Stimulated activated CD4-positive, alpha-beta T cell treated with anti-CD3 and anti-CD28 coated beads, TNF-alpha, amount 100 ng/mL, for 1 hour (primary cell): ENCODE measurements around the gene PTPRT.

Source experiments
- DNase-seq, 3 donors: peaks; one replicate each; pipeline ENCODE4 v3.0.0-alpha.2; 2020; ENCODE audit warnings: low read depth in 3 of 3, low spot score in 1 of 3

The PTPRT gene

DNA sequence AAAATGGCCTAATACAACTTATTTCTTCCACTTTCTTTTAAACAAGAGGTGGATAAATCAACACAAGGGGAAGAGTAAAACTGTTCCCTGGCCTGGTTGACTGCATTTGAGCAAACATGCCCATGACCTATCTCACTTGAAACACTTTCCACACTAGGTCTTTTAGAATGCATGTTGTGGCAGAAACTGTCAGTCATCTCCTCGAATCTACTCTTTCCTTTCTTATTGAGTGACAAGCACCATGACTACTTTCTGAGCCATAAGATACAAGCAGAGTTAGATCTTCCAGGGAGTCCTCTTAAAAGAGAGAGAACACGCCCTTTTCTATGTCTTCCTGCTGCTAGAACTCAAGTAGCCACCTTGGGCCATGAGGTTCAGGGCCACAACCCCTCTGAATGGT is 66.5 kb downstream of the PTPRT start:
- no peak for DNase-seq

DNA sequence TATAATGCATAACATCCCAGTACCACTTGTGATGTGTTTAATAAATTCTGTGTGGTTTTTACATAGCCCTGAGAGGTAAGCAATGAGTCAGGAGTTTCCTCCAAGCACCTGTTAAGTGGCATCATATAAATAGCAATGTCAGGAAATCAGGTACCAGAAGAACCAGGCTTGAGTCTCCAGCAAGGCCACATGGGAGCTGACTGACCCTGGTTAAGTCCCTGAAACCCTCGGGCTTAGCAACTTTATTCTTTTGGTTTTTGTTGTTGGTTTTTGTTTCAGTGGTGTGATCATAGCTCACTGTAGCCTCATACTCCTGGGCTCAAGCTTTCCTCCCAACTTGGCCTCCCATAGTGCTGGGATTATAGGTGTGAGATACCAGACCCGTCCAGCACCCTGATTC is 70.0 kb downstream of the PTPRT start:
- no peak for DNase-seq

DNA sequence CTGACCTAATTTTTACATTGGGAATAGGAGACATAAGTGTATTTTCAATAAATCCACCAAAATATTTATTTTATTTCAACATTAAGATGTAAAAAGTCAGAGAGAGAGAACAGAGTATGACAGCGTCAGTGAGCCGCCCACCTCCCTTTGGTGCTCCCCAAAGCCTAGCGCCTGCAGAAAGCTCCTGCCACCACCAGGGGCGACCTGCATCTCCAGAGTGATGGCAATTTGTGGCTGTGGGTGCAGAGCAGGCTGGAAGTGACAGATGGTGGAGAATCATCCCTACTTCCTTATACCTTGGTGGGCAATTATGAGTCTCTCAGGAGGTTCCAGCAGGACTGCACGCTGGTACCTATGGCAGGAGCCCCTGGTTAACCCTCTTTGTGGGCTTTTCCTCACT is 87.3 kb downstream of the PTPRT start:
- no peak for DNase-seq

DNA sequence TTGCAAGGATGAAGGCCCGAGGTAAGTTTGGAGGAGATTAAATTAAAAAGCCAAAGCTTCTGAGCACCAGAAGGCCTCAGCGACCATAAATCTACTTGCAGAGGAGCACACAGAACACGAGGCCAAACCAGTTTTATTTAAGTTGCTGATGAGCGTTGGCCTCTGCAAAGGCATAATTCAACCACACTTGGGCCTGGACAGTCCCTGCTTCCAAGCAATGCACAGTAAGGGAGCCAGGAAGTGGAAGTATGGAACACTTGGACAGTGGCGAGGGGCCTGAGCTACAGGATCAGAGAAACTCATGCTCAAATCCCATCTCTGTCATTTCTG is 92.8 kb downstream of the PTPRT start:
- no peak for DNase-seq

DNA sequence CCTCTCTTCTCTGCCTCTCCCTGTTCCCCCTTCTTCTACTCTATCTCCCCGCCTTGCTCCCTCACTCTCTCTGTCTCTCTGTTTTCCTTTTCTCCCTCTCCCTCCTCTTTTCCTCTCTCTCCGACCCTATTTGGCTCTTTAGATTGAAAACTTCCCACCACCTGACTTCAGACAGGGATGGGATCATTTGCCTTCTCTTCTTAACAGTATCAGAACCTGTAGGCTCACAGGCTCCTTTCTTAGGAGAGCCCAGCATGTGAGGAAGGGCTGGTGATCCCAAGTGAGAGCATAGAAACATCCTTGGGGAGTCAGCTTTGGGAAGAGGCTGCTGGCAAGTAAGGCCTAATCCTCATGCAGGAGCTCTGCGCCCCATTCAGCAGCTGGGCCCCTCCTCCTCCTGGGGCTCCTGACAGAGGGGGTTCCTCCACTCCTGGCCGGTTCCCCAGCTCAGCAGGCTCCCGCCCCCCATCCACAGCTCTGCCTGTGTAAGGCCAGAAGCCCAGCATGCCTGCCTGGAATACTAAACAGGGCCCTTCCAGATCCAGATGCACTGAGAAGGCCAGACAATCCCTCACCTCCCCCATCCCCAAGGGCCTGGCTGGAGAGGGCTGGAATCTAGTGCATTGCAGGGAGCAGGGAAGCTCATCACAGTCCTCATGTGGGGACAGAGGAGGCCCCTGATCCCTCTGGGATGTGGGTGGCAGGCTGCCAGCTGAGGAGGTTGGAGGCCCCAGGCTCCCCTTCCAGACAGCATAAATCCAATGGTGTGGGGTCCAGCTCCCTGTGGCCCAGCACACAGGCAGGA is 93.4 kb downstream of the PTPRT start:
- DNase-seq = no peak

DNA sequence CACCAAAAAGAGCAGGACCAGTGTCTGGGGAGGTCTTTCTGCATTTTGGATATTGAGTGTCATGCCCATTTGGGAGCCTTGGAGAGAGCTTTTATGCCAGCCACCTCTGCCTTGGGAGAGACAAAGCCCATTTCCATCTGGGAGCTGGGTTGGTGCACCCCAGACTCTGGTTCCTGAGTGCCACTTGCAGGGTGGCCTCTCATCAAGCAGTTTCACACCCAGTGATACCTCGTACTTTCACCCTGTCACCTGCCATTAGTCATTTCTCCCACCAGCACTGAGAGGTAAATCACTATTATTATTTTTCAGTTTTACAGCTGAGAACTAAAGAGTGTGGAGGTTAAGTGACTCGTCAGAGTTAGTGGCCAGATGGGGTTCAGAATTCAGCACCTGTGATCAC is 94.7 kb downstream of the PTPRT start:
- DNase-seq = no peak

DNA sequence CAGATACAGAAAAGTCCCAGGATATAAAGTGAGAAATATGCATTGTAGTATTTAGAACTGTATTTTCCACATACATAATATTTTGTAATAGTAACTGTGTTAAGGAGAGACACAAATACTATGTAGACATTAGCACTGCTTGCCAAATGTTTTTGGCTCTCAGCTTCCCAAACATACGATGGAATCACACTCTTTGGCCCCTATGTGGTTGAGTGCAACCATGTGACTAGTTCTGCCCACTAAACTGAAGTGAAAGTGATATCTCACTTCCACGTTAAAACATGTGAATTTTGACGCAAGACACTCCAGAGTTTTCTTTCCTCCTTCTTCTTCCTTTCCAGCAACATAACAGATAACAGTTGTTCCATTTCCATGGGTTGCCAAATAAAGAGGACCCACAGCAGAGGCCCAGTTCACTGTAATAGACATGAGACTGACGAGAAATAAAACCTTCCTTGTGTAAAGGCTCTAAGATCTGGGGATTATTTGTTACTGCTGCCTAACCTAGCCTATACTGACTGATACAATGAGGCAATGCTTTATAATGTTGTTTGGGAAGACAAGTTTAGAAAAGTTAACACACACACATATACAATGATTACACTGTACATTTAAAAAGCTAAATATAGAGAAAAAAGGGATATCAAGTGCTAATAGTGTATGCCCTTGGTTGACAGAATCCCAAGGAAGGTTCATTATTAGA is 97.2 kb downstream of the PTPRT start:
- no peak for DNase-seq

DNA sequence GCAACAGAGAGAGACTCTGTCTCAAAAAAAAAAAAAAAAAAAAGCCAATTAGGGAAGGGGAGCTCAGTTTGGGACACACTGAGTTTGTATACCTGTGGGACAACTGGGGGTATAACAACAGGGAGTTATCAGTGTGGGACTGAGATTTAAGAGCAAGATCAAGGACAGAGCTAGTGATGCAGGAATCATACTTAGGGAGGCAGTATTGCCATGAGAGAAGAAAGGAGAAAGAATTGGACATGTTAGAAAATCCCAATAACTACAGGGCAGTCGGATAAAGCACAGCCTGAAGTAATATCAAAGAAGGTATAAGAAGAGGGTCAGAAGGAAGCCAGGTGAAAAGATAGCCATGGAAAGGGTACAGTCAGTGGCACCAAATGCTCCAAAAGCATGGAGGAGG is 121.2 kb downstream of the PTPRT start:
- DNase-seq = no peak

DNA sequence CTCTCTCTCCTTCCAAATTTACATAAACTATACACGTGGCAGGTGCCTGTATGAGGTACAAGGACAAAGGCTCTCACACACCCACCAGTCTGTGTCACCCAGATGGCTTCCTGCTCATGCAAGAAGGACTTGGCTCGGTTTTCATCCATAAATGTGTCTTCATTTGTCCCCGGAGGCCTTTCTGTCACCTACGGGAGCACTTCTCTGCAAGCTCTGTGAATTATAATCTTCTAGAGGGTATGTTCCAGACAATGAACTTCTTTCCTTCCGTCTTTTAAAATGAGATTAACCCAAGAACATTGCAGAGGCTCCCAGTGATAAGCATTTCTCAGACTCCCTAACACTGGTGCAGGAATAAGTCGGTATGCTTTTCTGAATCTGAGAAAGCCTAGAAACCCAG is 123.6 kb downstream of the PTPRT start:
- DNase-seq = no peak

DNA sequence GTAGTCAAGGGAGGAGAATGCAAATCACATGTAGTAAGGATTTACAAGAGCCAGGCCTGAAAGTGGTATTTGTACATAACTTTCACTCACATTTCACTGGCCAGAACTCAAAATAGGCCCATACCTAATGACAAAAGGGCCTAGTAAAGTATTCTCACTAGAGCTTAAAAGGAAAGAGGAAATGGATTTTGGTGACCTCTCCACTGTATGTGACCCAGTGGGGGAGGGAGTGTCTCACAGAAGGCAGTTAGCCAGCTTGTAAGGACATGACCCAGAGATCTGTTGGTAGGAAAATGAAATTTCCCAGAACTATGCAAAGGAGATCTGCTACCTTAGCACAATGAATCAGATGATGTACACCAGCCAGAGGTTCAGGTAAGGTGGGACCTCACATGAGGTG is 124.4 kb downstream of the PTPRT start:
- DNase-seq = no peak

DNA sequence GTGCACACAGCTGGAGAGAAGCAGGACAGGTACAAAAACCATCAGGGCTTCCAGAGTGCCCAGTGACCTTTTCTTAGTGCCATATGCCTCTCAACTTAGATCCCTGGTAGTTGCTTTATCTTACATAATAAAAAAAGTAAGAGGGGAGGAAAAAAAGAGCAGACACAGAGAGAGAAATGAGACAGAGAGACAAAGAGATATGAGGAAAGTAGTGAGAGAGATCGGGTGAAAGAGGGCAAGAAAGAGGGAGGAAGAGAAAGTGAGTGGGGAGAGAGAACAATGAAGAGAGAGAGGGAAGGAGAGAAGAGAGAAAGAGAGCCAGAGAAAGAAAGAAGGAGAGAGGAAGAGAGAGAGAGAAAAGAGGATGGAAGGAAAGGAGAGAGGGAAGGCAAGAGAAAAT is 131.6 kb downstream of the PTPRT start:
- DNase-seq = no peak

DNA sequence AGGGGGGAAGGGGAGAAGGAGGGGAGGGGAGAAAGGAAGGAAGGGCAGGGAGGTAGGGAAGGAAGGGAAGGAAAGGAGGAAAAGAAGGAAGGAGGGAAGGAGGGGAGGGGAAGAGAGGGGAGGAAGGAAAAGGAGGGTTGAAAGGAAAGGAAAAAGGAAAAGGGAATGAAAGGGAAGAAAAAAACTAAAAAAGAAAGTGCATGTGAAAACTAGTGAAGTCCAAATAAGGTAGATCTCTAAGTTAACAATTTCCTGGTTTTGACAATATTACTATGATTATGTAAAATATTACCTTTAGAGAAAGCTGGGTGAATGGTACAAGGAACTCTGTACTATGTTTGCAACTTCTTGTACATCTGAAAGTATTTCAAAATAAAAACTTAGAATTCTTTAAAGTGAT is 132.4 kb downstream of the PTPRT start:
- DNase-seq = no peak

DNA sequence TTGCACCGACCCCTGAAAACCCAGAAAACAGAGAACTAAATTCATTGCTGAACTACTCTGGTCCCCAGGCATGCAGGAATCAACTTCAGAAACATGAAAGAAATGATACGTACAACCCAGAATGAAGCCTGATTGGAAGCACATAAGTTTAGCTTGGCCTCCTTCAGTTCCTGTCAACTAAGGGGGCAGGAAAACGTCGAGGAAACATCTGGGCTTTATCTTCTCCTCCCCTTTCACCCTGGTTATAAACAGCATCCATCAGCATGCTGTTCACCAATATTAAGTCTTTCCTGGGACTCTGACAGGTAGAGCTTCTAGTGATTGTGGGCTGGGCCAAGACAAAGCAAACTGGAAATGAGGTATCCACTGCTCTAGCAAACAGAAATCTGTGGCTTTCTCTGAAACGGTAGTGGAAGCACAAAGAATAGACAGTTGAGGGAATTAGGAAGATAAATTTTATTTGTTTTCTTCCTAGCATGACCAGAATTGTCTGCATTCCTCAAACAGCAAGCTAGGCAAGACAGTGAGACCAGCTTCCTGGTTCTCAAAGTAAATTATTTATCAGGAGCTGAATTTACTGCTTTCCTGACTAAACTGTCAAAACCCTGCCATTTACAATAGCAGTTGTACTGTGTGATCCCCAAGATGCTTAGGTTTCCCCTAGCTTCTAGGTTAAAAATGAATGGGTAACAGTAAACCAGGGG is 134.4 kb downstream of the PTPRT start:
- DNase-seq = no peak

DNA sequence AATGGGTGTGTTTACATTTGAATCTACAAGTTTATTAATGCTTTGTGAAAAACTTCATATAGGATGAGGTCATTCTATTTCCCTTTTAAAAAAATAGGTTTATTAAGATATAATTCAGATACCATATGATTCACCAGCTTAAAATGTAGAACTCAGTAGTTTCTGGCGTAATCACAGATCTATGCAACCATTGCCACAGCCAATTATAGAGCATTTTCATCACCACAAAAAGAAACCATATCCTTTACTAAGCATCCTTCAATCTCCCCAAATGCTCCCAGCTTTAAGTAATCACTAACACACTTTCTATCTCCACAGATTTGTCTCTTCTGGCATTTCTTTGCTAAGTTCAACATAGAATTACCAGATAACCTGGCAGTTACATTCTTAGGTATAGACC is 137.2 kb downstream of the PTPRT start:
- DNase-seq = no peak

DNA sequence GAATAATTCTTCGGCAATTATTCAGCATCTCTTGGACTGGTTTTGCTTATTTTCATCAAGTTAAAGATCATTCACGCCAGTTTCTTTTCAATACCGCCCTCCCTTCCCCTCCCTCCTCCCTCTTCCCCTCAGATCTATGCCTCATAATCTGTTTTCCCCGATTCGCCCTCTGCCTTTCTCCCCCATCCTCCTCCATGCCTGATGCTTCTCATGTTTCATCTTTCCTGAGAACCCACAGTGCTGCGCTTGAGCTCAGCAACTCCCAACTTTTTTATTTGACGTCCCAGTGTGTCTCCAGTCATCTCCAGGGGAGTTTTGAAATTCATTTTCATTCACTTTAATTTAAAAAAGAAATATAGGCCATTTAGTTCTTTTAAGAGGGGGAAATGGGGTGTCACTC is 142.7 kb downstream of the PTPRT start:
- DNase-seq = no peak

DNA sequence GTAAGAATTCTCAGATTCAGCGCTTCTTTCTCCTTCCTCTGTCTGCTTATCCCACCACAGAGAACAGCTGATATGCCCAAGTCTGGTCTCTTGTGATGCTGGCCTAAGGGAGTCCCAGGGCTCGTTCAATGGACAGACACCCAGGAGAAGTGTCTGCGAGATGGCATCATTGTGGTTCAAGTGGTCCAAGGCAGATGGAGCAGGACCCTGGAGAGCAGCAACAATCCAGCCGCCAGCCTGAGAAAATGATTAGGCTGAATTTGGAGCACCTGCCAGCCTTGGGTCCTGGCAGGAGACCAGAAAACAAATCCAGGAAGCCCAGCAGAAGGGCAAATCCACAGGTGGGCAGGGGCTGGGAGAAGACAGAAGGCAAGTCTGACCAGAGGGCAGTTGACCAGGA is 145.8 kb downstream of the PTPRT start:
- no peak for DNase-seq

DNA sequence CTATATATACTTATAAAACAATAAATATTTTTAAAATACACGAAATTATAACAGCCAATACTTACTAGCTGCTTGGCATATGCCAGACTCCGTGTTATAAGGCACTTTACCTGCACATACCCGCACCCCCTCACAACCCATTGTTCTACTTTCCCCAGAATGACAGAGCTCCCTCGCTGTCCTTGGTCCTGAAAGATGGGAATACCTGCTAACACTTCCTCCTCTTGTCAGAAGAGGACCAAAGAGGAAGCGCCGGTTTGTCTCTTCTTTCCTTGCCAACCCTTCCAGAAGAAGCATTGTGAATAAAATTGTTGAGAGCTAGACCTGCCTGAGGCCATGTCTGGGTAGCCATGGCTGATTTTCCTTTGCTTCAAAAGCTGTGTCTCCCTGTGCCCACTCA is 149.3 kb downstream of the PTPRT start:
- no peak for DNase-seq

DNA sequence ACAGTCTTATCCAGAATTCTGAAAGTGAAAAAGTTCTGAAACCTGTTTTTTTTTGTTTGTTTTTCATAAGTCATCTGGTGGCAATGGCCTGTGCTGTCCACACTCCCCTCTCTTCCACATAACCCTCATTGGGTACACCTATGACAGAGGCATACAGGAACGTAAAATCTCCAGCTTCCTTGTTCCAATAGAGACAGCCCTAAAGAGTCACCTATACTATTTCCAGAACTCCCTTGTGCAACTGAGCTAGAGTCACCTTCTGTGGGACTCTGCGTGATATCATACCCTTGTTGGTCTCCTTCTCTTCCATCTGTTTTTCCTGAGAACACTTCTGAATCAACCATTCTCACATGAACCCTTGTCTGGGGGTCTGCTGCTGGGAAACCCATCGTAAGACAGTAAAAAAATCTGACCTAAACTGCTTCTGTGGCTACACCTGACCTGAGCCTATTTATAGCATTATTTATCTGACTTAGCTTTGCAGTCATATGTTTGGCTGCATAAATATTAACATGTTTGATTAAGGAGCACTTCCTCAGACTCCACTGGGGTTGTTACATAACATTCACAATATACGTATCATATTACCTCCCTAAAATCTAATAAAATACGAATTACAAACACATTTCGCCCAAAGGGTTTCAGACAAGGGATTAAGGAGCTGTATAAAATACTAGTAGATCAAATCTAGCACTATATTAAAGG is 151.9 kb downstream of the PTPRT start:
- no peak for DNase-seq

DNA sequence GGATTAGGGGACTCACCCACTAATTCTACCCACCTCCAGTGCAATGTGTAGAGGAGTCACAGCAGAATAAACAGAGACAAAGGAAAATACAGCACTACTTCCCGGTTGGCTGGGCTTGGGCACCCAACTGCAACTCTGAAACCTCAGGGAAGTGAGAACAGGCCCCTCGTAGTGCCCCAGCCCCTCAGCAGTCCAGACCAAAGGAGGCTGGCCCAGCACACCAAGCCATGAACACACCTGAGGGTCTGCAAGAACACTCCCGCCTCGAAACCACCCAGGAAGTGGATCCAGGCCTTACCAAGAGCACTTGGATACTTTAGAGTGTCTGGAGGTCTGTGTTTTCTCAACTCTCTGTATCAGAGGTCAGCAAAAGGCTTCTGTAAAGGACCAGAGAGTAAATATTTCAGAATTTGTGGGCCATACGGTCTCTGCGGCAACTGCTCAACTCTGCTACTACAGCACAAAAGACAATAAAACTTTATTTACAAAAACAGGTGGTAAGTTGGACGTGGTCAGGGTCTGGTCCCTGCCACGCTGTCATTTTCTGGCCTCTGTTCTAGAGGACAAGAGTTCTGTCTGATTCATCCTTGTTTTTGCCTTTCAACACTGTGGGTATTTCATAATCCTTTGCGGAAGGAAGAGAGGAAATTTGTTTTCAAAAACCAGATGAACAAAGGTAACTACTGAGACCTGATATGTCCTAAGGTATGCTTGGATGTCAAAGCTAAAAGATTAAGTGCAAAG is 154.6 kb downstream of the PTPRT start:
- no peak for DNase-seq

DNA sequence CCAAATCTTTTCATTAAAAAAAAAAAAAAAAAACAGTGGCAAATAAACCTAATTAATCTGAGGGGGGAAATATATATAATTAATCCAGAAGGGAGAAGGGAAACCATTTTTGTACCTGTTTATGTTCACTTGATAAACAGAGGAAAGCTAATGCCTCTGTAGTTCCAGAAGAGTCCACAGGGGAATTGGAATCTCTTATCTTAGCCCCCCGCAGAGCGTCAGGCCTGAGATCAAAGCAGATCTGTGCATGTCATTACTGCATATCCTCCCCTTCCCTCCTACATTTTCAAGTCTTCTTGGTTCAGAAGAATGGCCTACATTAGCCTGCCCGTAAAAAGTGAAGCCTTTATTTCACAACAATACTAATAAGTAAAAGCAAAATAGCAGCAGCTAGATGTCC is 157.2 kb downstream of the PTPRT start:
- DNase-seq = no peak

DNA sequence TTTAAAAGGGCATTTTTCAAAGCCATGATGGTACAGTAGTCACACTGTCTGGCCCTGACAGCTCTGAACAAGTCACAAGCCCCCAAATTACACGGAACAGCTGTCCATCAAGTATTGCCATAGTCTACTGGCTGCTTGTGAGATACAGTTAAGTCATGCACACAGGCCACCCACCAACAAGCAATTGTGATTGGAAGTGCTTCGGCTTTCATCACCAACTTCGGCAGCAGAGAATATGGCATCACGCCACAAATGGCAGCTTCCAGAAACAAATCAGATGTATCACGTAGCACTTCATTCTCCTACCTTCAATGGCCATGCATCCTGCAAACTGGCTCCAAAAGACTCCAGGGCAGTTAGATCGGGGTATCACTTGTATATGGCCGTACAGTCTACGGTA is 160.5 kb downstream of the PTPRT start:
- DNase-seq = no peak
